Neural progenitor cell (in vitro differentiated cells): ENCODE results near the gene PLXNA4.

ENCODE experiments used
- EZH2 ChIP-seq: fragments of 200-600 bp; sonication (generic); IDR thresholded peaks from 2 replicates; pipeline ENCODE4 v1.6.1; 2017; ENCODE audit warnings: antibody characterized with exemption, mild to moderate bottlenecking, moderate library complexity
- EZH2phosphoT487 ChIP-seq: fragments of 200-600 bp; sonication (generic); IDR thresholded peaks from 2 replicates; pipeline ENCODE4 v1.6.1; 2017; ENCODE audit warnings: antibody characterized with exemption
- TF ChIP-seq, protein P1 (sequence below): fragments of 200-600 bp; sonication (generic); IDR thresholded peaks from 2 replicates; pipeline ENCODE4 v1.5.1; 2017; ENCODE audit warnings: antibody characterized with exemption, mild to moderate bottlenecking

DNA sequence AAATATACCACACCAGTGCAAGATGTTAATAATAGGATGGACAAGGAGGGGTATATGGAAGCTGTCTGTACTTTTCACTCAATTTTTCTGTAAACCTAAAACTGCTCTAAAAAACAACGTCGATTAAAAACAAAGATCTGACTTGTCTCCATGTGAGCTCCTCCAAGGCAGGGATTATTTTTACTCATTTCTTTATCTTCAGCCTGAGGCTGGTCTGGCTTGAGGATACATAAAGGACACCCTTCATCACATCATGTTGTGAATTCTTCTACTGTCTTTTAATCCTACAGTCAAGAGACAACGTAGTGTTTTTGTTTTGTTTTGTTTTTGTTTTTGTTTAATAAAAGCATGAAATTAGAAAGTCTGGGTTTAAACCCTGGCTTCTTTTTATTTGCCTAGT is 486.9 kb downstream of the PLXNA4 start:
- TF ChIP-seq, protein P1, sequence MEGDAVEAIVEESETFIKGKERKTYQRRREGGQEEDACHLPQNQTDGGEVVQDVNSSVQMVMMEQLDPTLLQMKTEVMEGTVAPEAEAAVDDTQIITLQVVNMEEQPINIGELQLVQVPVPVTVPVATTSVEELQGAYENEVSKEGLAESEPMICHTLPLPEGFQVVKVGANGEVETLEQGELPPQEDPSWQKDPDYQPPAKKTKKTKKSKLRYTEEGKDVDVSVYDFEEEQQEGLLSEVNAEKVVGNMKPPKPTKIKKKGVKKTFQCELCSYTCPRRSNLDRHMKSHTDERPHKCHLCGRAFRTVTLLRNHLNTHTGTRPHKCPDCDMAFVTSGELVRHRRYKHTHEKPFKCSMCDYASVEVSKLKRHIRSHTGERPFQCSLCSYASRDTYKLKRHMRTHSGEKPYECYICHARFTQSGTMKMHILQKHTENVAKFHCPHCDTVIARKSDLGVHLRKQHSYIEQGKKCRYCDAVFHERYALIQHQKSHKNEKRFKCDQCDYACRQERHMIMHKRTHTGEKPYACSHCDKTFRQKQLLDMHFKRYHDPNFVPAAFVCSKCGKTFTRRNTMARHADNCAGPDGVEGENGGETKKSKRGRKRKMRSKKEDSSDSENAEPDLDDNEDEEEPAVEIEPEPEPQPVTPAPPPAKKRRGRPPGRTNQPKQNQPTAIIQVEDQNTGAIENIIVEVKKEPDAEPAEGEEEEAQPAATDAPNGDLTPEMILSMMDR, result no peak
- TF ChIP-seq EZH2phosphoT487, result no peak
- TF ChIP-seq EZH2, result no peak
